Activated B cell treated with CpG ODN at 0.5 μM for 24 hours (primary cell): ENCODE data around the gene NKX1-1. TPM values are rescaled to one million over a fixed set of nuclear protein-coding genes. Genes with fewer than 3 reads are reported as not detected.

Experiments used
- ATAC-seq: fragments of 200-7000 bp; cut with Tn5 transposase; one replicate; pipeline ENCODE4 v1.10.0; 2021; ENCODE audit warnings: low read depth, mild to moderate bottlenecking, moderate library complexity
- CTCF ChIA-PET: fragments of 350-600 bp; sonication (Branson Sonifier 250); formaldehyde crosslinking; loops from one replicate; lab custom pipeline; 2021; ENCODE audit warnings: antibody characterized with exemption; lab: Charles Lee
- POLR2A ChIA-PET: fragments of 350-600 bp; sonication (Branson Sonifier 250); formaldehyde crosslinking; loops from one replicate; lab custom pipeline; 2021; ENCODE audit warnings: antibody characterized with exemption; lab: Charles Lee
- DNase-seq: peaks from one replicate; pipeline ENCODE4 v3.0.0; 2022
- H3K27ac Mint-ChIP-seq: one replicate; pipeline ENCODE4 v1.8.0; 2020; ENCODE audit warnings: mixed read lengths
- H3K27me3 Mint-ChIP-seq: one replicate; pipeline ENCODE4 v1.8.0; 2021; ENCODE audit warnings: mixed read lengths
- H3K36me3 Mint-ChIP-seq: one replicate; pipeline ENCODE4 v1.8.0; 2021; ENCODE audit warnings: low read depth, mixed read lengths
- H3K4me1 Mint-ChIP-seq: one replicate; pipeline ENCODE4 v1.8.0; 2021; ENCODE audit warnings: mixed read lengths
- H3K4me3 Mint-ChIP-seq: one replicate; pipeline ENCODE4 v1.8.0; 2020; ENCODE audit warnings: mild to moderate bottlenecking, mixed read lengths
- H3K9me3 Mint-ChIP-seq: one replicate; pipeline ENCODE4 v1.8.0; 2020; ENCODE audit warnings: mixed read lengths
- intact Hi-C: fragments of 100-400 bp; cut with micrococcal nuclease; formaldehyde crosslinking; loops from one replicate; pipeline ENCODE4 v1.15.1; 2024
- total RNA-seq: library from RNA; stranded (reverse); gene quantifications from 2 replicates; pipeline ENCODE4 v1.2.3, GENCODE V29; 2022
- TF ChIP-seq, protein P1 (sequence below): fragments of 200-600 bp; IDR thresholded peaks from one replicate; pipeline ENCODE4 v1.8.0; 2022; ENCODE audit warnings: antibody characterized with exemption, mild to moderate bottlenecking

Gene NKX1-1
- total RNA-seq, 1 donor from 2014 or later: not detected

DNA sequence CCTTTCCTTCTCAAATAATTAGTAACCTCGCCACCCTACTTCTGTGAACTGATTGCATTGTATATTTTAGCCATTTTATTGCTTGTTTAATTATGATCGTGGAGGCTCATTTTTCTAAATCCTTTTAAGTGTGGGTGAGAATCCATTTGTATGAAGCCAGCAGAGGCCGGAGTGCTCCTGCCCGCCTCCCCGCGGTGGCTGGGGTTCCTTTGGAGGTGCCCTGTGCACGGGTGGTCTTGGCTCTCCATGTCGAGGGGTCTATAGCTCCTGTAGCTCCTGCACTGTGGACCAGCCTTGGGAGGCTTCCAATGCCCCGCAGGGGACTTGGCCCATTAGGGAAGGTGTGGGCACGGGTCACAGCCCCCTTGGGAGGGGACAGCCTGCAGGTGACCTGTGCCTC is 44.2 kb downstream of the NKX1-1 start:
- no peak for DNase-seq
- Mint-ChIP-seq H3K4me3 (no peak overlapping the region), H3K36me3 (peaks cover 15% of the 10 kb centered on the region), H3K27ac (no peak overlapping the region), H3K27me3 (no peaks in the 10 kb centered on the region), H3K9me3 (no peaks in the 10 kb centered on the region), H3K4me1 (no peaks in the 10 kb centered on the region)
- no peak for ATAC-seq
- TF ChIP-seq, protein P1, sequence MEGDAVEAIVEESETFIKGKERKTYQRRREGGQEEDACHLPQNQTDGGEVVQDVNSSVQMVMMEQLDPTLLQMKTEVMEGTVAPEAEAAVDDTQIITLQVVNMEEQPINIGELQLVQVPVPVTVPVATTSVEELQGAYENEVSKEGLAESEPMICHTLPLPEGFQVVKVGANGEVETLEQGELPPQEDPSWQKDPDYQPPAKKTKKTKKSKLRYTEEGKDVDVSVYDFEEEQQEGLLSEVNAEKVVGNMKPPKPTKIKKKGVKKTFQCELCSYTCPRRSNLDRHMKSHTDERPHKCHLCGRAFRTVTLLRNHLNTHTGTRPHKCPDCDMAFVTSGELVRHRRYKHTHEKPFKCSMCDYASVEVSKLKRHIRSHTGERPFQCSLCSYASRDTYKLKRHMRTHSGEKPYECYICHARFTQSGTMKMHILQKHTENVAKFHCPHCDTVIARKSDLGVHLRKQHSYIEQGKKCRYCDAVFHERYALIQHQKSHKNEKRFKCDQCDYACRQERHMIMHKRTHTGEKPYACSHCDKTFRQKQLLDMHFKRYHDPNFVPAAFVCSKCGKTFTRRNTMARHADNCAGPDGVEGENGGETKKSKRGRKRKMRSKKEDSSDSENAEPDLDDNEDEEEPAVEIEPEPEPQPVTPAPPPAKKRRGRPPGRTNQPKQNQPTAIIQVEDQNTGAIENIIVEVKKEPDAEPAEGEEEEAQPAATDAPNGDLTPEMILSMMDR: no peak
- CTCF ChIA-PET: no interaction called here
- POLR2A ChIA-PET: no interaction called here
- intact Hi-C loops: no loop called here

- Mint-ChIP-seq H3K4me3 (no peak overlapping the region), H3K27me3 (no peaks in the 10 kb centered on the region), H3K9me3 (no peaks in the 10 kb centered on the region), H3K36me3 (peaks cover 15% of the 10 kb centered on the region), H3K4me1 (no peaks in the 10 kb centered on the region), H3K27ac (no peak overlapping the region)
- ATAC-seq: no peak
- ChIA-PET CTCF (no interaction called here), POLR2A (no interaction called here)
- intact Hi-C loops: no loop called here
- no peak for DNase-seq
- TF ChIP-seq, protein P1: no peak
These were observed 44.8 kb downstream of the NKX1-1 start for GRCh38 chr4:1361431-1361830.

DNA sequence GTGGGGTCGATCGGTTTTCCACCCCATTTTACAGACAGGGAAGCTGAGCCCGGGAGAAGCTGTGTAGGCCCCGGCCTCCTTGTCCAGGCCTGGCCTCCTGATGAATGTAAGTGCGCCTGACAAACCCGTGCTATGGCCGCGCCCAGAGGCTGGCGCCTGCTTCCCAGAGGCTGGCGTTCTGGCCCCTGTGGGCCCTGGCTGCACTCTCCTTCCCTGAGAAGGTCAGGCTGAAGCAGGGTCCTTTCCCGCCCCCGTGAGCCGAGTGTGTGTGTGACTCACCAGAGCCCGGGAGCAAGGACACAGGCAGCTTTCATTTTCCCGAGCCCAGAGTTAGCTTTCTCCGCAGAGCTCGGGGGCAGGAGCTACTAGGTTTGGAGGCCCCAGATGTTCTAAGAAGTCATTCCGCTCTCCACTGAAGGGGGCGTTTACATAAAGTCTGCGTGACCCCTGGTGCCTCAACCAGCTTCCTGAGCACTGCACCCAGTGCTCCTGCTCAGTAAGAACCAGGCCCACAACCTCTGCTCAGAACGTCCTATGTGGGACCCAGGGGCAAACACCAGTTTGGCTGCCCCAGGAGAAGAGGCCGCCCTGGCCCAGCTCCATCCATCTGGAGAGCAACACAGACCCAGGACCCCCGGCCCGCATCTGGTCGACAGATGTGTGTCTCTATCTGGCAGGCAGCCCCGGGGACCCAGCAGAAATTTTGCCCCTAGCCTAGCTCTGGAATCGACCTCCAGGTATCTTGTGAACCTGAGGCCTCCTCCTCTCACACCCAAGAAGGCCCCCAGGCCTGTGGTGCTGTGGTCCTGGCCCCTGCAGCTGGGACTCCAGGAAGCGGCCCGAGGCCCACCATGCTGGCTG is 45.6 kb downstream of the NKX1-1 start:
- ChIA-PET POLR2A (no interaction called here), CTCF (no interaction called here)
- TF ChIP-seq, protein P1: no peak
- Mint-ChIP-seq H3K36me3 (peaks cover 14% of the 10 kb centered on the region), H3K27me3 (no peaks in the 10 kb centered on the region), H3K9me3 (no peaks in the 10 kb centered on the region), H3K4me3 (no peak overlapping the region), H3K4me1 (peaks cover 1% of the 10 kb centered on the region), H3K27ac (no peak overlapping the region)
- DNase-seq (no peak), ATAC-seq (no peak)
- intact Hi-C loops: no loop called here

DNA sequence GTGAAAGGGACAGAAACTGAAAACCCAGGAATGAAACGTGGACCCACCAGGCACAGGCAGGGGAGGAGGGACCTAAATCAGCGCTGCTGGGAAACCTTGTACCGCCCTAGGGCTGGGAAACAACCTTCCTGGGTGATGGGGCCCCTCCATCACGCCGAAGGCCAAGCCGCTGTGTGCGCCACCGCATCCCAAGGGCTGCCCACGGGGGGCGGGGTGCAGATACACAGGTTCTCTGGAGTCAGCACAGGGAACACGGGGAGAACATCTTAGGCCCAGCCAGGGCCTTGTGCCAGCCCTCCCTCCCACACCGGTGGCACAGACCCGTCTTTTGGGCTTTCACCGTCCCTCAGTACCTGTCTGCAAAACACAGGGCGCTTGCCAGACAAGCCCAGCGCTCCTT is 46.3 kb downstream of the NKX1-1 start:
- peaks cover 16% of the 10 kb centered on the region for H3K36me3 Mint-ChIP-seq
- no peaks in the 10 kb centered on the region for H3K27me3 Mint-ChIP-seq
- ChIA-PET POLR2A (no interaction called here), CTCF (no interaction called here)
- no peak overlapping the region for H3K27ac Mint-ChIP-seq
- H3K4me1 Mint-ChIP-seq: peaks cover 1% of the 10 kb centered on the region
- H3K4me3 Mint-ChIP-seq: no peak overlapping the region
- DNase-seq (no peak), ATAC-seq (no peak)
- intact Hi-C loops: no loop called here
- TF ChIP-seq, protein P1: no peak
- H3K9me3 Mint-ChIP-seq: no peaks in the 10 kb centered on the region

GRCh38 chr4:1359144-1359501 is 47.1 kb downstream of the NKX1-1 start:
- intact Hi-C loops: no loop called here
- ChIA-PET POLR2A (interaction anchor here (0.7 kb wide), 1 partner anchor 10 kb away, joined by 3 read pairs; no protein-coding TSS in a partner anchor), CTCF (no interaction called here)
- no peak for ATAC-seq
- TF ChIP-seq, protein P1: no peak
- Mint-ChIP-seq H3K27me3 (no peaks in the 10 kb centered on the region), H3K27ac (no peak overlapping the region), H3K4me3 (no peak overlapping the region), H3K9me3 (no peaks in the 10 kb centered on the region), H3K4me1 (peaks cover 1% of the 10 kb centered on the region), H3K36me3 (peaks cover 17% of the 10 kb centered on the region)
- no peak for DNase-seq
